ENCODE data around the gene TROAP.

The TROAP gene

GRCh38 chr12:49334226-49334625, 11.2 kb downstream of the TROAP start:
- H3K27ac ChIP-seq: no peak overlapping the region
- no peak for TF ChIP-seq CTCF (conservative IDR thresholded peaks at IDR 0.05)

- no peak overlapping the region for H3K27ac ChIP-seq
- TF ChIP-seq CTCF (conservative IDR thresholded peaks at IDR 0.05): no peak
These were observed 11.6 kb downstream of the TROAP start for GRCh38 chr12:49334681-49335080.

- no peak overlapping the region for H3K27ac ChIP-seq
- no peak for TF ChIP-seq CTCF (conservative IDR thresholded peaks at IDR 0.05)
These were observed 12.3 kb downstream of the TROAP start for GRCh38 chr12:49335118-49335954.

GRCh38 chr12:49335955-49336644, 13.0 kb downstream of the TROAP start:
- TF ChIP-seq CTCF (conservative IDR thresholded peaks at IDR 0.05): no peak
- no peak overlapping the region; the same call in 1 of the 2 replicates for H3K27ac ChIP-seq

GRCh38 chr12:49336645-49337584, 13.9 kb downstream of the TROAP start, which contains the start of gene C1QL4:
Gene C1QL4 (minus strand): TSS chr12:49337188. CDS start chr12:49336477, 711 bp downstream.
- peak within 1 kb of the TSS; percentile 30; the same call in 1 of the 2 replicates for H3K27ac ChIP-seq
- peak; percentile 99 for TF ChIP-seq CTCF (conservative IDR thresholded peaks at IDR 0.05)

GRCh38 chr12:49338830-49339463, 15.9 kb downstream of the TROAP start:
- H3K27ac ChIP-seq: no peak overlapping the region

More at GRCh38 chr12:49338830-49339463, 15.9 kb downstream of the TROAP start:
- no peak for TF ChIP-seq CTCF (conservative IDR thresholded peaks at IDR 0.05)

All from VCaP (cell line).